Sciatic nerve (tissue), 2 donors: ENCODE data around the gene ADCY2. TPM values are rescaled to one million over a fixed set of nuclear protein-coding genes. Genes with fewer than 3 reads are reported as not detected.
"Not testable (repeated sequence)": the region's sequence is repeated elsewhere in the genome, so short reads cannot be mapped to it uniquely, and the experiment has no call there.

Source experiments
- ATAC-seq: fragments of 200-7000 bp; cut with Tn5 transposase; one replicate; pipeline ENCODE4 v1.9.1; 2020; ENCODE audit warnings: mild to moderate bottlenecking, moderate library complexity
- DNase-seq: peaks from one replicate; pipeline ENCODE4 v3.0.0-alpha.2; 2020; ENCODE audit warnings: low spot score
- intact Hi-C: fragments of 100-400 bp; cut with DNase I; formaldehyde crosslinking; loops from one replicate; pipeline ENCODE4 v1.14.2; 2022
- total RNA-seq: library from RNA; stranded (reverse); fragmentation: NEBNext Ultra II Directional; extraction: Animal tissue kit (Norgen Biotek cat#: 25700); gene quantifications from one replicate; pipeline ENCODE4 v1.2.1, GENCODE V29; 2021
- donor health status: DM: no; HTN: no; CAD: no.
- donor health status: DM: no; HTN: no; CAD: no.

Gene ADCY2
- total RNA-seq, 1 donor from 2014 or later: 10.0 TPM

DNA sequence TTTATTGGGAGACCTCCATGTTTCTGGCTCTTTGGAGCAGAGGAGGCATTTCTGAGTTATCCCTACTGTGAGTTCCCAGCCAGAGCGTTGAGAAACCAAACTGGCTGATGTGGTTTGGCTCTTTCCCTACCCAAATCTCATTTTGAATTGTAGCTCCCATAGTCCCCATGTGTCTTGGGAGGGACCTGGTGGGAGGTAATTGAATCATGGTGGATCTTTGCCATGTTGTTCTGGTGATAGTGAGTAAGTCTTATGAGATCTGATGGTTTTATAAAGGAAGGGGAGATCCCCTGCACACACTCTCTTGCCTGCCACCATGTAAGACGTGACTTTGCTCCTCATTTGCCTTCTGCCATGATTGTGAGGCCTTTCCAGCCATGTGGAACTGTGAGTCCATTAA lies 27.3 kb downstream of the ADCY2 start:
- ATAC-seq, DNase-seq, intact Hi-C loops: not testable (repeated sequence)

DNA sequence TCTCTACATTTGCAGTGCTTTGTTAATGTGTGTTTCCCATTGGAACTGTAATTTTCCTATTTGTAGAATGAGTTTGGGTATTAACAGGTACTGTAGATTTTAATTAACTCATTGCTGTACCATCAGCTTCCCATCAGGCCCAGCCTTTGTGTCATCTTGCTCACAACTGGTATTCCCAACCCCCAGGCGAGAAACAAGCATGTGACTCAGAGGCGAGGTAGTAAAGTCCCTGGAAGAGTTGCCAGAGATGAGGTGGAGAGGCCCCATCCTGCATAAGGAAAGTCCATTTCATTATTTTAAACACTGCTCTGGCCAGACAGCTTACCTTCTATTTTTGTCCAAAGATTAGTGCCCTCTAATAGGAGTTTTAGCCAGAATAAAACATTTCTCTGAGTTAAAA lies 29.9 kb downstream of the ADCY2 start:
- no peak for ATAC-seq
- intact Hi-C loops: no loop called here
- no peak for DNase-seq

DNA sequence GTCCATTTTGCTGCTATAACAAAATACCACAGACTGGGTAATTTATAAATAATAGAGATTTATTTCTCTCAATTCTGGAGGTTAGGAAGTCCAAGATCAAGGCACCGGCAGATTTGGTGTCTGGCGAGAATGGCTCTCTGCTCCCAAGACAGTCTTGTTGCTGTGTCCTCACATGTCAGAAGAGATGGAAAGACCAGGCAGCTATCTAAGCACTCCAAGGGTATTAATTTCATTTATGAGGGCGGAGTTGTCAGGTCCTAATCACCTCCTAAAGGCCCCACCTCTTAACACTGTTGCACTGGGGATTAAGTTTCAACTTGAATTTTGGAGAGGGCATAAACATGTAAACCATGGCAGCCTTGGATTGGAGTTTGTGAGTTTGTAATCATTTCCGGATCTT lies 30.3 kb downstream of the ADCY2 start:
- DNase-seq: no peak
- ATAC-seq: no peak
- intact Hi-C loops: no loop called here

DNA sequence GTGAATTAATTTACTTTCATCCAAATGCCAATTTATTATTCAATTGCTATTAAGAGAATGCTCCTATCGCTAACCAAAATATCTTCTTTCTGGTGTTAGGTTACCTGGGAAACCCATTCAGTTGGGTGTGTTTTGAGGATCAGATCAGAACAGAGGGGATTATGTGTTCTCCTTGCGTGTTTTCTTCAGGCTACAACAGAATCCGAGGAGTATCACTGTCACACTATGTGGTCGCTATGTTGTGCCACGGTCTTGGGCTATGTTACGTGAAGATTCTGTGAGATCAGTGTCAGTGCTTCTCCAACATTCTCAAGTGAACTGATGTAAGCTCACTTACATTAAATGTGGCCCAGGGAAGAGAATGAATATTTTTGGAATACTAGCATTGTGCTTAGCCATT lies 39.0 kb downstream of the ADCY2 start:
- intact Hi-C loops: no loop called here
- no peak for ATAC-seq

DNA sequence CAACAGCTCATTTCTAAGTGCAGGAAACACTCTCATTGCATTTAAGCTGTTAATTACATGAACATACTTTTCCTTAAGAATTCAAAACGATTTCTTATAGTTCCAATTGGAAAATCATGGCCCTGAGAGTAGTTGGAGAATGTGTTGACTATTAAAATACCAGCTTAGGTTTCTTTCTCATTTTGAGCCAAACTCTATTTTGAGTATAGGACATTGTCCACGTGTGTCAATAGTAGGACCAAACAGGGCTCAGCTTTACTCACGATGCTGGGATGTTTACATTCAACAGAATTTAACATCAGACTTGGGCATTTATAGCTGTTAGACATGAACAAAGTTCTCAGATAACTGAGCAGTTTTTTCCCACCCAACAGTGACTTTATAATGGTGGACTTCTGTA lies 39.6 kb downstream of the ADCY2 start:
- DNase-seq (no peak), ATAC-seq (no peak)
- intact Hi-C loops: no loop called here

More for the DNA sequence above, 39.0 kb downstream of the ADCY2 start:
- DNase-seq: no peak

- ATAC-seq (no peak), DNase-seq (no peak)
- intact Hi-C loops: no loop called here
Observed at GRCh38 chr5:7436521-7436920, 40.6 kb downstream of the ADCY2 start.

DNA sequence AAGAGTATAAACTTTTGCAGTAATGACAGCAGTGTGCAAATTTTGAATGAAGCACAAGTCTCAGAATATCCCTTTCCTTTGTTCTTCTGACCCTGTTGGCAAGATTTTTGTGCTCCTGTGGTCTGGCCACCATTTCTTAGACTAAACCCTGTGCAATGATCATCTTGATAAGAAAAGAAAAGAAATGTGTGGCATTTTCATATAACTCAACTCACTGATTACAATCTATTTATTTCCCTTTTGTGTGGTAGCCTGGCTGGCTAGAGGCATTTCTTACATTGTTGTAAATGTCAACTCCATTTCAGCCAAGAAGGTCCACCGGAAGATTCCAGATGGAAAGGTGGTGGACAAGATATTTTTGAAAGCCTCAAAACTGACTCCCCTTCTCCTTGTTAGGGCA lies 41.9 kb downstream of the ADCY2 start:
- no peak for DNase-seq
- intact Hi-C loops: no loop called here
- ATAC-seq: no peak

GRCh38 chr5:7445068-7445467 lies 49.1 kb downstream of the ADCY2 start:
- ATAC-seq (no peak), DNase-seq (no peak)
- intact Hi-C loops: no loop called here

DNA sequence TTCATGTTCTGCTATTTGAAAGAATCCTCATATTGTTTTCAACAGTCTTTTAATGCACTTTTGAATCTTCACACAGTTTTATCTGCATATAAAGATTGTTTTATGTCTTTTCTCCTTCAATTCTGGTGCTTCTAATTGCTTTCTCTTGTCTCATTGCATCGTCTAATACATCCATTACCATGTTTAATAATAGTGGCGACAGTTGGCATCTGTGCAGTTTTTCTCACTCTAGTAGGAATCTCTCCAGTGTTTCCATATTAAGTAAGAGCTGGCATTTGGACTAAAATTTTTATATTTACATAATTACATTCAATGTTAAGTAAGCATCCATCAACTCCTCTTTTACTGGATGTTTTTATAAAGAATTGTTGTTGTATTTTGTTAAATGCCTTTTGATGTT lies 49.9 kb downstream of the ADCY2 start:
- ATAC-seq (no peak), DNase-seq (no peak)
- intact Hi-C loops: no loop called here

- intact Hi-C loops: no loop called here
- ATAC-seq: no peak
- no peak for DNase-seq
Observed at GRCh38 chr5:7446913-7447312, 51.0 kb downstream of the ADCY2 start.

GRCh38 chr5:7453947-7454346 lies 58.0 kb downstream of the ADCY2 start:
- no peak for ATAC-seq
- DNase-seq: no peak
- intact Hi-C loops: no loop called here

GRCh38 chr5:7456206-7456605 lies 60.3 kb downstream of the ADCY2 start:
- ATAC-seq (no peak), DNase-seq (no peak)
- intact Hi-C loops: no loop called here

- intact Hi-C loops: no loop called here
Observed at GRCh38 chr5:7461371-7461770, 65.4 kb downstream of the ADCY2 start.

DNA sequence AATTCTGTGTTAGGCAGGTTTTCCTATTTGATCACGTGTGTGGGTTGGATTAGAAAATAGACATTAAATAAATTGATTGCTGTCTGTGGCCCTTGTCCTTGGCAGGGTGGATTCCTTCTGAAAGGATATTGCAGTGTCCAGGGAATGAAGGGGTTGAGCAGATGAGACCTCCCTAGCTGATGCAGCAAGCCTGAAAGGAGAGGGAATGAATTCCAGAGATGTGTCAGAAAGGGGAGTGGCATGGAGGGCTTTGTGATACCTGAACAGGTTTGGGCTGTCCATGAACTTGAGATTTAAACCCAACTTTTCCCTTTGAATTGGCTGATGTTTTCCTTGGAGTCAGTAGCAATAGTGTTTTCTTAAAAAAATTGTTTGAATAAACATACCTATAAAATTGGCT lies 66.8 kb downstream of the ADCY2 start:
- intact Hi-C loops: no loop called here
- DNase-seq: no peak
- ATAC-seq: no peak

More at GRCh38 chr5:7461371-7461770, 65.4 kb downstream of the ADCY2 start:
- ATAC-seq (no peak), DNase-seq (no peak)

DNA sequence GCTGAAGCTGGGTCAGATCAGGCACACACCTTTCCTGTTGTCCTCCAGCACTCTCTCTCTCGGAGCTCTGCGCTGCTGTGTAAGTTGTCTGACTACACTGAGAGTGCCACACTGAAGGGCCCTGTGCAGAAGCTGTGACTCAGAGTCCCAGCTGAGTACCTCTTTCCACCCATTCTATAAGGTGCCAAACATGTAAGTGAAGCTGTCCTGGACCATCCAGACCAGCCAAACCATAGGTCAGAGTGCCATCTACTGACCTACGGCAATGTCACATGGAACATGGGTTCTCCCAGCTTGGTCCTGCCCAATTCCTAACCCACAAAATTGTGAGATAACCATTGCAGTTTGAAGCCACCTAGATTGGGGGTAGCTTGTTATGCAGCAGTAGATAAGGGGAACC lies 68.2 kb downstream of the ADCY2 start:
- intact Hi-C loops: no loop called here
- DNase-seq (no peak), ATAC-seq (no peak)

- ATAC-seq (no peak), DNase-seq (no peak)
- intact Hi-C loops: no loop called here
Observed at GRCh38 chr5:7467179-7467578, 71.2 kb downstream of the ADCY2 start.

DNA sequence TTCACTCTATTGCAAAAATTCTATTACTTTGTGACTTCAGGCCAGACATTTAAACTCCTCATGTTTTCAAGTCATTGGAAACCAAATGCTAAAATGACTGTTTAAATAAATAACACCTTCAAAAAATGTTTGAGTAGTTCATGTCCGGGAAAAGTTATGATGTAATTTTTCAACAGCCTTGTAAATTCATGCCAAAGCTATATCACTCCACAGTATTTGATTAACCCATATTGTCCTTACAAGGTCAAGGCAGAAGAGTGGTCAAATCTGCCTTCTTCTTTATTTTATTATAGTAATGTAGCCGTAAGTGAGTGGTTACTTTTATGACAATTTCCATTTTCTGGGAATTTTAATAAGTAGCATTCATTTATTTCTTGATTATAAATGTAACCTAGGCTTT lies 72.8 kb downstream of the ADCY2 start:
- DNase-seq (no peak), ATAC-seq (no peak)
- intact Hi-C loops: no loop called here

GRCh38 chr5:7471710-7472109 lies 75.8 kb downstream of the ADCY2 start:
- ATAC-seq: no peak
- no peak for DNase-seq
- intact Hi-C loops: no loop called here

- DNase-seq (no peak), ATAC-seq (no peak)
- intact Hi-C loops: no loop called here
Observed at GRCh38 chr5:7473115-7473514, 77.2 kb downstream of the ADCY2 start.

GRCh38 chr5:7473668-7474215 lies 77.8 kb downstream of the ADCY2 start:
- intact Hi-C loops: no loop called here

GRCh38 chr5:7474821-7475403 lies 79.0 kb downstream of the ADCY2 start:
- intact Hi-C loops: no loop called here
- ATAC-seq (no peak), DNase-seq (no peak)

More at GRCh38 chr5:7473668-7474215, 77.8 kb downstream of the ADCY2 start:
- DNase-seq: no peak
- ATAC-seq: no peak
